ENCODE results near the gene GABRG3.

- no peak for TF ChIP-seq CTCF (conservative IDR thresholded peaks at IDR 0.05; ENCODE audit: low read depth, low read length)
- TF ChIP-seq RFX5 (IDR thresholded peaks at IDR 0.05; ENCODE audit: low read depth, low read length): no peak
- TF ChIP-seq POLR2A (IDR thresholded peaks at IDR 0.05; ENCODE audit: low read depth, low read length): no peak
- no peak for TF ChIP-seq SMC3 (IDR thresholded peaks at IDR 0.05; ENCODE audit: low read depth, low read length)
- TF ChIP-seq BHLHE40 (IDR thresholded peaks at IDR 0.05; ENCODE audit: low read depth, low read length): no peak
- TF ChIP-seq FOS (IDR thresholded peaks at IDR 0.05; ENCODE audit: low read depth, low read length): no peak
- no peak for TF ChIP-seq USF2 (IDR thresholded peaks at IDR 0.05; ENCODE audit: low read depth, low read length)
- TF ChIP-seq MAFK (IDR thresholded peaks at IDR 0.05; ENCODE audit: low read depth, low read length): no peak
Observed at GRCh38 chr15:27218426-27218825, 247.4 kb downstream of the GABRG3 start.

Measured in IMR-90 (cell line).